HEK293 (cell line): ENCODE results near the gene PRKAG2.

Experiments
- CTCF ChIA-PET: fragments of 350-600 bp; formaldehyde crosslinking; extraction: SDS; loops from one replicate; lab custom pipeline; 2021; ENCODE audit warnings: antibody characterized with exemption; lab: Yijun Ruan, JAX
- POLR2A ChIA-PET: fragments of 300-600 bp; formaldehyde crosslinking; extraction: SDS; loops from one replicate; lab custom pipeline; 2020; ENCODE audit warnings: antibody characterized with exemption, inconsistent platforms; lab: Yijun Ruan, JAX
- H3K27ac ChIP-seq: fragments of 200-500 bp; sonication (Bioruptor generic); 2 replicates; pipeline ENCODE4 v1.5.1; 2014; ENCODE audit warnings: low read depth, low read length, control low read depth, inconsistent platforms; ENCODE audit errors: extremely low read depth
- H3K36me3 ChIP-seq, 2 experiments: fragments of 200-500 bp in 1 of 2; sonication (Bioruptor generic) in 1 of 2; 1 replicate in 1 of 2; 2 replicates in 1 of 2; pipeline ENCODE4 v1.5.1; 2014 to 2017; ENCODE audit warnings: inconsistent platforms in 2 of 2, low read length in 2 of 2; ENCODE audit not compliant: control insufficient read depth in 2 of 2, insufficient read depth in 1 of 2
- H3K4me1 ChIP-seq: fragments of 200-500 bp; sonication (Bioruptor generic); 2 replicates; pipeline ENCODE4 v1.5.1; 2014; ENCODE audit warnings: mild to moderate bottlenecking, low read length, inconsistent platforms; ENCODE audit not compliant: control insufficient read depth, insufficient read depth
- H3K4me3 ChIP-seq: 2 replicates; pipeline ENCODE4 v1.5.1; 2011; ENCODE audit warnings: low read depth, mild to moderate bottlenecking, control low read depth, low read length, moderate library complexity
- H3K9me3 ChIP-seq: fragments of 200-500 bp; sonication (Bioruptor generic); 2 replicates; pipeline ENCODE4 v1.5.1; 2014; ENCODE audit warnings: low read depth, low read length, inconsistent platforms; ENCODE audit not compliant: control insufficient read depth, insufficient read depth
- EGR2 ChIP-seq: fragments of 450-650 bp; formaldehyde crosslinking; IDR thresholded peaks from 2 replicates; pipeline ENCODE4 v1.5.1; 2016; ENCODE audit warnings: low read depth, missing biosample characterization, missing genetic modification characterization
- GFI1B ChIP-seq: fragments of 450-650 bp; formaldehyde crosslinking; IDR thresholded peaks from 2 replicates; pipeline ENCODE4 v1.5.1; 2016; ENCODE audit warnings: missing biosample characterization, missing genetic modification characterization
- GLIS1 ChIP-seq: fragments of 450-650 bp; formaldehyde crosslinking; IDR thresholded peaks from 2 replicates; pipeline ENCODE4 v1.5.1; 2016; ENCODE audit warnings: missing biosample characterization, missing genetic modification characterization
- HOXD13 ChIP-seq: sonication (generic); formaldehyde crosslinking; IDR thresholded peaks from 2 replicates; pipeline ENCODE4 v1.8.0; 2022; ENCODE audit warnings: missing genetic modification reagents, borderline replicate concordance
- IKZF3 ChIP-seq: fragments of 450-650 bp; IDR thresholded peaks from 2 replicates; pipeline ENCODE4 v1.5.0; 2018; ENCODE audit warnings: missing biosample characterization, mild to moderate bottlenecking, missing genetic modification characterization, moderate library complexity
- KLF1 ChIP-seq: fragments of 450-650 bp; formaldehyde crosslinking; IDR thresholded peaks from 2 replicates; pipeline ENCODE4 v1.5.1; 2016; ENCODE audit warnings: missing biosample characterization, missing genetic modification characterization
- KLF8 ChIP-seq: fragments of 450-650 bp; formaldehyde crosslinking; IDR thresholded peaks from 2 replicates; pipeline ENCODE4 v1.5.1; 2016; ENCODE audit warnings: missing biosample characterization, missing genetic modification characterization
- KLF9 ChIP-seq: fragments of 450-650 bp; formaldehyde crosslinking; IDR thresholded peaks from 2 replicates; pipeline ENCODE4 v1.5.1; 2016; ENCODE audit warnings: missing biosample characterization, missing genetic modification characterization, low read depth
- MEIS1 ChIP-seq: sonication (generic); formaldehyde crosslinking; IDR thresholded peaks from 2 replicates; pipeline ENCODE4 v1.8.1; 2022; ENCODE audit warnings: missing genetic modification reagents, mild to moderate bottlenecking, borderline replicate concordance
- PRDM10 ChIP-seq: fragments of 450-650 bp; formaldehyde crosslinking; IDR thresholded peaks from 2 replicates; pipeline ENCODE4 v1.5.1; 2016; ENCODE audit warnings: missing biosample characterization, missing genetic modification characterization
- RBAK ChIP-seq: fragments of 450-650 bp; formaldehyde crosslinking; IDR thresholded peaks from 2 replicates; pipeline ENCODE4 v1.5.1; 2016; ENCODE audit warnings: missing biosample characterization, missing genetic modification characterization
- TSHZ1 ChIP-seq: fragments of 450-650 bp; formaldehyde crosslinking; IDR thresholded peaks from 2 replicates; pipeline ENCODE4 v1.5.1; 2016; ENCODE audit warnings: missing biosample characterization, missing genetic modification characterization, borderline replicate concordance
- YY2 ChIP-seq: fragments of 450-650 bp; formaldehyde crosslinking; IDR thresholded peaks from 2 replicates; pipeline ENCODE4 v1.5.1; 2016; ENCODE audit warnings: missing biosample characterization, missing genetic modification characterization
- ZBTB44 ChIP-seq: fragments of 450-650 bp; IDR thresholded peaks from 2 replicates; pipeline ENCODE4 v1.5.1; 2018; ENCODE audit warnings: missing biosample characterization, mild to moderate bottlenecking, missing genetic modification characterization
- ZBTB49 ChIP-seq: fragments of 450-650 bp; formaldehyde crosslinking; IDR thresholded peaks from 2 replicates; pipeline ENCODE4 v1.5.1; 2016; ENCODE audit warnings: missing biosample characterization, missing genetic modification characterization, low read depth
- ZFHX2 ChIP-seq: fragments of 450-650 bp; formaldehyde crosslinking; conservative IDR thresholded peaks from 2 replicates; pipeline ENCODE4 v1.5.1; 2016; ENCODE audit warnings: missing biosample characterization, missing genetic modification characterization
- ZNF146 ChIP-seq: fragments of 450-650 bp; formaldehyde crosslinking; IDR thresholded peaks from 2 replicates; pipeline ENCODE4 v1.5.1; 2016; ENCODE audit warnings: missing biosample characterization, missing genetic modification characterization
- ZNF248 ChIP-seq: fragments of 450-650 bp; formaldehyde crosslinking; IDR thresholded peaks from 2 replicates; pipeline ENCODE4 v1.5.1; 2017; ENCODE audit warnings: missing biosample characterization, missing genetic modification characterization
- ZNF404 ChIP-seq: fragments of 450-650 bp; formaldehyde crosslinking; IDR thresholded peaks from 2 replicates; pipeline ENCODE4 v1.5.1; 2017; ENCODE audit warnings: missing biosample characterization, missing genetic modification characterization
- ZNF514 ChIP-seq: fragments of 450-650 bp; formaldehyde crosslinking; IDR thresholded peaks from 2 replicates; pipeline ENCODE4 v1.5.1; 2016; ENCODE audit warnings: missing biosample characterization, missing genetic modification characterization
- ZNF792 ChIP-seq: fragments of 450-650 bp; formaldehyde crosslinking; IDR thresholded peaks from 2 replicates; pipeline ENCODE4 v1.5.1; 2016; ENCODE audit warnings: missing biosample characterization, missing genetic modification characterization
- ZSCAN18 ChIP-seq: fragments of 450-650 bp; formaldehyde crosslinking; IDR thresholded peaks from 2 replicates; pipeline ENCODE4 v1.5.1; 2016; ENCODE audit warnings: missing biosample characterization, missing genetic modification characterization

Gene PRKAG2

GRCh38 chr7:151894111-151895007 lies 17.4 kb upstream of the PRKAG2 start (continued):
- no peak for TF ChIP-seq TSHZ1 (tag by site-specific recombination)
- TF ChIP-seq RBAK, result no peak
- TF ChIP-seq YY2, result no peak
- no peak for TF ChIP-seq ZNF514 (tag by site-specific recombination)
- no peak for TF ChIP-seq PRDM10 (tag by site-specific recombination)
- TF ChIP-seq GFI1B (tag by site-specific recombination), result no peak
- TF ChIP-seq KLF1 (tag by site-specific recombination), result peak; percentile 95
- 0 out of 2 replicates have a peak, but pooled peaks have one; percentile 53 for TF ChIP-seq ZFHX2 (tag by site-specific recombination)
- TF ChIP-seq ZNF146 (tag by site-specific recombination), result no peak
- peak; percentile 36; the same call in 1 of the 2 replicates for TF ChIP-seq KLF8 (tag by site-specific recombination)
- TF ChIP-seq ZBTB49 (tag by site-specific recombination), result no peak
- no peak for TF ChIP-seq ZNF248 (tag by site-specific recombination)
- no peak for TF ChIP-seq MEIS1
- TF ChIP-seq KLF9 (tag by site-specific recombination), result no peak

GRCh38 chr7:151893405-151893923 lies 16.5 kb upstream of the PRKAG2 start:
- H3K36me3 ChIP-seq, result no peaks in the 10 kb centered on the region
- POLR2A ChIA-PET, result no interaction called here
- CTCF ChIA-PET, result no interaction called here

More at GRCh38 chr7:151893405-151893923, 16.5 kb upstream of the PRKAG2 start:
- Histone ChIP-seq H3K4me3 (no peak overlapping the region), H3K9me3 (no peaks in the 10 kb centered on the region), H3K27ac (no peak overlapping the region), H3K4me1 (no peaks in the 10 kb centered on the region)
- TF ChIP-seq ZSCAN18, result no peak
- no peak for TF ChIP-seq ZBTB44 (tag by site-specific recombination)
- TF ChIP-seq HOXD13, result no peak
- TF ChIP-seq ZNF792 (tag by site-specific recombination), result no peak
- no peak for TF ChIP-seq GFI1B (tag by site-specific recombination)
- no peak for TF ChIP-seq EGR2
- peak; percentile 38; the same call in 1 of the 2 replicates for TF ChIP-seq GLIS1 (tag by site-specific recombination)
- TF ChIP-seq IKZF3 (tag by site-specific recombination), result no peak
- no peak for TF ChIP-seq ZNF404 (tag by site-specific recombination)
